GM18867 (cell line): ENCODE results near the gene USPL1.
"Not testable (repeated sequence)": the region's sequence is repeated elsewhere in the genome, so short reads cannot be mapped to it uniquely, and the experiment has no call there.

Source experiments
- ATAC-seq: cut with Tn5 transposase; IDR thresholded peaks from one replicate; pipeline ENCODE4 v1.9.1; 2021; ENCODE audit warnings: mild to moderate bottlenecking, moderate library complexity; ENCODE audit not compliant: unreplicated experiment

Gene USPL1

GRCh38 chr13:30617315-30618185, at the start of gene USPL1:
Gene USPL1 (plus strand): TSS chr13:30617920. CDS start chr13:30621141, 3,221 bp downstream.
- ATAC-seq, result peak; percentile 86

- no peak for ATAC-seq
Observed at GRCh38 chr13:30569901-30570576, 47.7 kb upstream of the USPL1 start.

GRCh38 chr13:30570691-30571090, 47.0 kb upstream of the USPL1 start:
- no peak for ATAC-seq

- ATAC-seq, result peak; percentile 72
Observed at GRCh38 chr13:30572859-30573275, 44.9 kb upstream of the USPL1 start.

- no peak for ATAC-seq
Observed at GRCh38 chr13:30576528-30576927, 41.2 kb upstream of the USPL1 start.

GRCh38 chr13:30577401-30577852, 40.3 kb upstream of the USPL1 start:
- peak; percentile 88 for ATAC-seq

- no peak for ATAC-seq
Observed at GRCh38 chr13:30580852-30581502, 36.7 kb upstream of the USPL1 start.

GRCh38 chr13:30581582-30581981, 36.1 kb upstream of the USPL1 start:
- ATAC-seq, result no peak

- no peak for ATAC-seq
Observed at GRCh38 chr13:30584051-30584731, 33.5 kb upstream of the USPL1 start.

- no peak for ATAC-seq
Observed at GRCh38 chr13:30585748-30586262, 31.9 kb upstream of the USPL1 start.

GRCh38 chr13:30587231-30587630, 30.5 kb upstream of the USPL1 start:
- ATAC-seq, result no peak

GRCh38 chr13:30587739-30588138, 30.0 kb upstream of the USPL1 start:
- ATAC-seq, result no peak

- ATAC-seq, result no peak
Observed at GRCh38 chr13:30593001-30593400, 24.7 kb upstream of the USPL1 start.

GRCh38 chr13:30600496-30600895, 17.2 kb upstream of the USPL1 start:
- ATAC-seq, result no peak

- no peak for ATAC-seq
Observed at GRCh38 chr13:30601836-30602235, 15.9 kb upstream of the USPL1 start.

- ATAC-seq, result no peak
Observed at GRCh38 chr13:30605052-30605451, 12.7 kb upstream of the USPL1 start.

GRCh38 chr13:30607186-30607585, 10.5 kb upstream of the USPL1 start:
- not testable (repeated sequence) for ATAC-seq

GRCh38 chr13:30607908-30608307, 9.8 kb upstream of the USPL1 start:
- peak; percentile 99 for ATAC-seq

- peak; percentile 11 for ATAC-seq
Observed at GRCh38 chr13:30608364-30608763, 9.4 kb upstream of the USPL1 start.

- ATAC-seq, result no peak
Observed at GRCh38 chr13:30610311-30610710, 7.4 kb upstream of the USPL1 start.

- ATAC-seq, result no peak
Observed at GRCh38 chr13:30615481-30615865, 2.2 kb upstream of the USPL1 start.
